KOPT-K1 (cell line): ENCODE measurements around the gene CCDC50.

ENCODE experiments used
- H3K27ac ChIP-seq: fragments of 200-600 bp; sonication (generic); 2 replicates; pipeline ENCODE4 v1.5.1; 2016; ENCODE audit warnings: antibody characterized with exemption, mild to moderate bottlenecking, low read depth, low read length; ENCODE audit not compliant: poor library complexity, severe bottlenecking
- H3K36me3 ChIP-seq: fragments of 200-600 bp; sonication (generic); 2 replicates; pipeline ENCODE4 v1.5.1; 2017; ENCODE audit warnings: antibody characterized with exemption, mild to moderate bottlenecking, low read length, moderate library complexity; ENCODE audit not compliant: insufficient read depth
- H3K9me3 ChIP-seq: fragments of 200-600 bp; sonication (generic); 2 replicates; pipeline ENCODE4 v1.5.1; 2017; ENCODE audit warnings: antibody characterized with exemption, low read length, mild to moderate bottlenecking; ENCODE audit not compliant: insufficient read depth, poor library complexity, severe bottlenecking

Gene CCDC50

GRCh38 chr3:191352014-191352413 lies 22.8 kb downstream of the CCDC50 start:
- Histone ChIP-seq H3K36me3 (no peaks in the 10 kb centered on the region), H3K27ac (no peak overlapping the region), H3K9me3 (no peaks in the 10 kb centered on the region)

GRCh38 chr3:191353022-191353777 lies 24.0 kb downstream of the CCDC50 start:
- no peak overlapping the region for H3K27ac ChIP-seq
- H3K9me3 ChIP-seq = no peaks in the 10 kb centered on the region
- no peaks in the 10 kb centered on the region for H3K36me3 ChIP-seq

GRCh38 chr3:191355406-191355805 lies 26.2 kb downstream of the CCDC50 start:
- no peaks in the 10 kb centered on the region for H3K9me3 ChIP-seq
- H3K36me3 ChIP-seq = no peaks in the 10 kb centered on the region
- no peak overlapping the region for H3K27ac ChIP-seq

- no peak overlapping the region for H3K27ac ChIP-seq
- no peaks in the 10 kb centered on the region for H3K36me3 ChIP-seq
- H3K9me3 ChIP-seq = no peaks in the 10 kb centered on the region
Measured at GRCh38 chr3:191356631-191357439, 27.6 kb downstream of the CCDC50 start.

- no peak overlapping the region for H3K27ac ChIP-seq
- H3K36me3 ChIP-seq = no peaks in the 10 kb centered on the region
- no peaks in the 10 kb centered on the region for H3K9me3 ChIP-seq
Measured at GRCh38 chr3:191357909-191358308, 28.7 kb downstream of the CCDC50 start.

GRCh38 chr3:191358929-191359328 lies 29.7 kb downstream of the CCDC50 start:
- Histone ChIP-seq H3K36me3 (no peaks in the 10 kb centered on the region), H3K27ac (no peak overlapping the region), H3K9me3 (no peaks in the 10 kb centered on the region)

- Histone ChIP-seq H3K9me3 (no peaks in the 10 kb centered on the region), H3K27ac (no peak overlapping the region), H3K36me3 (no peaks in the 10 kb centered on the region)
Measured at GRCh38 chr3:191360620-191361019, 31.4 kb downstream of the CCDC50 start.

GRCh38 chr3:191361456-191361855 lies 32.3 kb downstream of the CCDC50 start:
- Histone ChIP-seq H3K9me3 (no peaks in the 10 kb centered on the region), H3K36me3 (no peaks in the 10 kb centered on the region), H3K27ac (no peak overlapping the region)

- Histone ChIP-seq H3K27ac (no peak overlapping the region), H3K9me3 (no peaks in the 10 kb centered on the region), H3K36me3 (no peaks in the 10 kb centered on the region)
Measured at GRCh38 chr3:191362037-191362436, 32.8 kb downstream of the CCDC50 start.

- Histone ChIP-seq H3K9me3 (no peaks in the 10 kb centered on the region), H3K27ac (no peak overlapping the region), H3K36me3 (no peaks in the 10 kb centered on the region)
Measured at GRCh38 chr3:191362524-191363090, 33.4 kb downstream of the CCDC50 start.

GRCh38 chr3:191363221-191363620 lies 34.0 kb downstream of the CCDC50 start:
- no peaks in the 10 kb centered on the region for H3K9me3 ChIP-seq
- H3K27ac ChIP-seq = no peak overlapping the region
- H3K36me3 ChIP-seq = no peaks in the 10 kb centered on the region

GRCh38 chr3:191366675-191367074 lies 37.5 kb downstream of the CCDC50 start:
- Histone ChIP-seq H3K27ac (no peak overlapping the region), H3K9me3 (no peaks in the 10 kb centered on the region), H3K36me3 (no peaks in the 10 kb centered on the region)

GRCh38 chr3:191368755-191369615 lies 39.8 kb downstream of the CCDC50 start:
- Histone ChIP-seq H3K9me3 (no peaks in the 10 kb centered on the region), H3K36me3 (no peaks in the 10 kb centered on the region), H3K27ac (no peak overlapping the region)

GRCh38 chr3:191369616-191370010 lies 40.4 kb downstream of the CCDC50 start:
- H3K36me3 ChIP-seq = no peaks in the 10 kb centered on the region
- H3K9me3 ChIP-seq = no peaks in the 10 kb centered on the region
- no peak overlapping the region for H3K27ac ChIP-seq

- Histone ChIP-seq H3K27ac (no peak overlapping the region), H3K9me3 (no peaks in the 10 kb centered on the region), H3K36me3 (no peaks in the 10 kb centered on the region)
Measured at GRCh38 chr3:191372122-191372521, 42.9 kb downstream of the CCDC50 start.
